Glomerular endothelial cell (primary cell): ENCODE data around the gene C10orf105. TPM values are rescaled to one million over a fixed set of nuclear protein-coding genes. Genes with fewer than 3 reads are reported as not detected.

ENCODE experiments used
- DNase-seq: peaks from one replicate; pipeline ENCODE4 v3.0.0-alpha.2; 2011; ENCODE audit warnings: low read depth, low spot score; ENCODE audit errors: extremely low read depth
- total RNA-seq: library from RNA; depleted of rRNA; stranded (reverse); fragments of >200 nt; gene quantifications from 2 replicates; pipeline ENCODE4 v1.2.3, GENCODE V29; 2015

Gene C10orf105
- total RNA-seq, 1 donor from 2014 or later: not detected

DNA sequence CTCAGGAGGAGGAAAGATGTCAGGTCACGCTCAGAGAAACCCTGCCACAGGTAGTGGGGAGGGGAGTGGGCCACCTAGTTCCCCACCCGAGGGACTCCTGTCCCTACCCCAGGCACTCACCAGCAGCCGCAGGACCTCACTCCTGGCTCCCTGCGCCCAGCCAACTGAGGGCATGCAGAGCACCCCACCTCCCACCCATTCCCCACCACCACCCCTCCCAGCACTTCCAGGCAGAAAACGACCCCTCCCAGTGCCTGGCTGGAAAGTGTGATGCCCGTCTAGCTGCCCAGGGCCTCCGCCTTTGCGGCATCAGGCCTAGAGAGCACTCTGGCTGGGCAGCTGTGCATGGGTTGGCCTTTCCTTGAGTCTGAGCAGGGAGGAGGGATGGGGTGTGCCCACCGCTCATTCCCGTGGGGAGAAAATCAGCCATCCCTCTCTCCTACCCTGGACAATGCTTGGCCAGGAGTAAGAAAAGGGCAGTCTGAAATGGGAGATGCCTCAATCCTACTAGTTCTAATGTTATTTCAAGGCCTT, 1.3 kb downstream of the C10orf105 start:
- DNase-seq: no peak

DNA sequence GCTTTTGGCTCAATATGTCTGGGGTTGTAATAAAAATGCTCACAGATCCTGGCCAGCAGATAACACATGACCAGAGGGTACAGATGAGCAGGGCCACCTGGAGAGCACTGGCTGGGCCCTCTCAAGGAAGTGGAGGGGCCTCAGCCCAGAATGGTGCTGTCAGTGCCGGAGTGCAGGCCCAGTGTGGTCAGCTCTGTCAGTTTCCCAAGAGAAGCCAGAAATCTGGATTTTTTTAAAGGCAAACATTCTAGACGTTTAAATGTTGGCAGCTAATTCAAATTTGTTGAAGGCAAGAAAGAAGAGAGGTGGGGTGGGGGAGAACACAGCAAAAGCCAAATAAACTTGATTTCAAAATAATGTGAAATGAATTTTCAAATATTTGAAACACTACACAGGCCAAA, 2.0 kb downstream of the C10orf105 start:
- DNase-seq: no peak

DNA sequence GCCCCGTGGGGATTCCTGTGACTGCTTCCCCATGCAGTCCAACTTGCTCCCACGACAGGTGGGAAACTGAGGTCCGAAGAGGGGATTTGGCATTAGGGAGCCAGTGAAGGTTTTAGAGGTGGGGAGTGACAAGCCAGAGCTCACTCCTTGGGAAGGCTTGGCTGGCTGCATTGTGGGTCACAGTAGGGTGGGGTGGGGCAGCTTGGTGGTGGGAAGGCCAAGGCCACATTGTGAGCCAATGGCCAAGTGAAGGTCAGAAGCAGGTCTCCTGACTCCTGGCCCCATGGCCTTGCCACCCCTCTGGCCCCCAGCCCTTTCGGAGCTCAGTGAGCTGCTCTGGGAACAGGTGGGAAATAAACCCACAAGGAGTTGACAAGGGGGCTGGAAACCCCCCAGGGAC, 2.5 kb downstream of the C10orf105 start:
- no peak for DNase-seq

DNA sequence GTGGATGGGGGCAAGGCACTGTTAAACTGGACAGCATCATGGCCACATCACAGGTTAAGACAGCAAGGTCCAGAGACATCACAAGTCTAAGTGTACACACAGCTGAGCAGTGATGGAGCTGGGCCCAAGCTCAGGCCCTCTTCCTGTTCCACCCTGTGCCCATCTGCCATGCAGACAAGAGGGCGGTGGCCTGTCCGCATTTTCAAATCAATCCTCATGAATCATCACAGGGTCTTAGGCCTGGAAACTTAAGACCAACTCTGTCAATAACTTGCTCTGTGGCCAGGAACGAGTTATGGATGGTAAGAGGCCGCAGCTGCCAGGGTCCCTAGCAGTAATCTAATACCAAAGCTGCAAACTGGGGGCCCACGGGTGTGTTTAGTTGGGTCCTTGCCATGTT, 3.2 kb downstream of the C10orf105 start:
- no peak for DNase-seq

- DNase-seq: no peak
Observed at GRCh38 chr10:71715860-71716259, 3.7 kb downstream of the C10orf105 start.

DNA sequence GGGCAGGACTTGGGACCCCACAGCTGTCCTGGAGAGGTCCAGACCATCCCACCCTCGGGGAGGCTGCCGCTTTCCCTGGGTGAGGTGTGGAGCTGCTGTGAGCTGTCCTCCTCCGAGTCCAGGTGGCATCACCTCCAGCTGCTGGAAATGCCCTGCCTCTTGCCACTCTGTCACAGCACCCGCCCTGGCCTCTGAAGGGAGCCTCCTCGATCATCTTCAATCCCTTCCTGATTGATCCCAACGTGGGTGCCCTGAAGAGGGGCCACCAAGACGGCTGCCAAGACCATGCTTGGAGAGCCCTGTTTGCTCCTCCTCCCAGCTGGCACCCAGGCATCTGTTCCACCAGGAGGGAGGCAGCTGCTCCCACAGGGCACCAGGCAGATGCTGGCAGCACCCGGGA, 4.6 kb downstream of the C10orf105 start:
- no peak for DNase-seq

DNA sequence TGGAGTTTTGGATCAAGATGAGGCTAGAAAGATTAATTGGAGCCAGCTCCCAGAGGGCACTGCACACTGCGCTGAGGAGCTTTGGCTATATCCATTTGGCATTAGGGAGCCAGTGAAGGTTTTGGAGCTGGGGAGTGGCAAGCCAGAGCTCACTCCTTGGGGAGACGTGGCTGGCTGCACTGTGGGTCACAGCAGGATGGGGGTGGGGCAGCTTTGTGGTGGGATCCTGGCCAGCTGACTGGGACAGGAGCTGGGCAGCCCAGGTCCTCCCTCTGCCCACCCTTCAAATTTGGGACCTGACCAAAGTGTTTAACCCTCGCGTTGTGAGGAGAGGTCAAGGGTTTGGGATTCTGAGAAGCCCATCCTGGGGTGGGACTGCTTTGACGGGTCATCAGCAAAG, 5.0 kb downstream of the C10orf105 start:
- DNase-seq: no peak

DNA sequence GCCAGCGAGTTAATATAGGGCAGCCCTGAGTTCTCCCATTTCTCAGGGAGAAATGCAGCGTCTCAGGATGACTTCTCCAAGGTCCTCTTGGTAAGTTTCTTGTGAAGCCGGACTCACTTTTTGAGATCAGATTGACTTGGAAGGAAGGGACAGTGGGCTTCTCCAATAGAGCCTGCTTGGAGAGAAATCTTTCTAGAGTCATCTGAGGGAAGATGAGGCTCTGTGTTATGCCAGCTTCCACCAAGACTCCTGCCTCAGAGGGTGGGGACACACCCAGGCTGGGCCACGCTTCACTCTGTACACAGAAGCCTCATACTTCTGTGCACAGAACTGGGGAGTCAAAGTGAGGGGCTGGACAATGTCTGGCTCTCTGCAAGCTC, 5.6 kb downstream of the C10orf105 start:
- DNase-seq: no peak

DNA sequence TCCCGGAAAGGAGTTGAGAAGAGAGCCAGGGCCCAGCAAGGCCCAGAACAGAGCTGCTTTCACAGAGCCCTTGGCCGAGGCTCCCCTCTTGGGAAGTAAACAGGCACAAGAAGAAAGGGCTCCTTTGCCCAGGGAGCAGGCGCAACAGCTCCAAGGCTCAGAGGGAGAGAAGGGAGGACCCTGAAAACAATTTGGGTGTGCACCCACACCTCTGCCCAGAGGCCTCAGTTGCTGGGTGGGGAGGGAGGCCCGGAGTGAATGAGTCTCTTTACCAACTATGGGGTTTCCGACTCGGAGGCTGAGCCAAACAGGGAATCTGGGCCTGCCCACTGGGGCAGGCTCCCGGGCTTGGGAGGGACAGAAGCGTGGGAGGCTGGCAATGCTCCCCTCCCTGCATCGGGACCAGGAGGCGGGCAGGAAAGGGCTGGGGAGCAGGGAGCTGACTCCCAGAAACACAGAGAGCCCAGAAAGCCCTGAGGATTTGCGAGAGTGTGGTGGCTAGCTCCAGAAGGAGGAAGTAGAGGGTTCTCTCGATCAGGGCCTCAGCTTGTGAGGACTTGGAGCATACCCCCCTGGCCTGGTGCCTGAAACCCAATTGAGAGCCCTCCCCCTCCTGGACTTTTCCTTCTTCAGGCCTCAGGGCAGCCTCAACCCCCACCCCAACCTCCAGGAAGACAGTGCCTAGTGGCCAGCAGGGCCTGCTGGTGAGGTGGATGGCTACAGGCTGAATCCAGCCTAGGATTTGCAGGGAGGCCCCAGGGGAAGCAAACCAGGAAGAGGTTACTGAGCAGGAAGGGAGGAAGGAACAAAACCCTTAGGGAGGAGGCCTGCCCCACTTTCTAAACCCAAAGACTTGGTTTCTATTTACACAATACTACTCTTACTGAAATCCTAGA, 6.2 kb downstream of the C10orf105 start:
- no peak for DNase-seq

GRCh38 chr10:71712572-71713134, 6.9 kb downstream of the C10orf105 start:
- DNase-seq: no peak

DNA sequence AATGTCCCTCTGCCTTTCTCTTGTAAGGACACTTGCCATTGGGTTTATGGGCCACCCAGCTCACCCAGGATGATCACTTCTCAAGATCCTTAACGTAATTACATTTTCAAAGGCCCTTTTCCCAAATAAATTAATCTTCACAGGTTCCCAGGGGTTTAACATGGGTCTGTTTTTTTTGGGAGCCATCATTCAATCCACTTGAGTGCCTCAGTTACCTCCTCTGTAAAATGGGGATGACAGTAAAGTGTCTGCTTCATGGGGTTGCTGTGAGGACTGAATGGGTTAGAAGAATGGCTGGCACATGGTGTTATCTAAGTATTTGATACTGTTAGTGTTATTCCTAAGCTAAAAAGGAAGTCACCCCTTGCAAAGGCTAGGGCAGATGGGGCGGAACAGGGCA, 7.4 kb downstream of the C10orf105 start:
- DNase-seq: no peak

- no peak for DNase-seq
Observed at GRCh38 chr10:71711052-71711623, 8.4 kb downstream of the C10orf105 start.

DNA sequence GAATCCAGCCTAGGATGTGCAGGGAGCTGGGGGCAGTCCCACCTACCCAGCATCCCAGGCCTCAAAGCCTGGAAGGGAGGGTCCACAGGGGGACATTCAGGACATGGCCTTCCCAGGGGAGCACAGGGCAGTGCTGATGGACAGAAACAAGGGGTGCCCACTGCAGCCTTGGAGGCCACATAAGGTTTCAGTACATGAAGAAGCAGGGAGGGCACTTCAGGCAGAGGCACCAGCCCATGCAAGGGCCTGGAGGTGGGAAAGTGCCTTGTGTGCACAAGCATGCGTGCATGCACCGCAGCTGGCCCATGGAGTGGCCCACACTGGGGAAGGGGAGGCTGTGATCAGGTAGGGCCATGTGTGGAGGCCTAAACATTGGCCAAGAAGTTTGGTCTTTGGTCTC, 9.1 kb downstream of the C10orf105 start:
- DNase-seq: no peak

- no peak for DNase-seq
Observed at GRCh38 chr10:71708897-71709882, 10.4 kb downstream of the C10orf105 start.

DNA sequence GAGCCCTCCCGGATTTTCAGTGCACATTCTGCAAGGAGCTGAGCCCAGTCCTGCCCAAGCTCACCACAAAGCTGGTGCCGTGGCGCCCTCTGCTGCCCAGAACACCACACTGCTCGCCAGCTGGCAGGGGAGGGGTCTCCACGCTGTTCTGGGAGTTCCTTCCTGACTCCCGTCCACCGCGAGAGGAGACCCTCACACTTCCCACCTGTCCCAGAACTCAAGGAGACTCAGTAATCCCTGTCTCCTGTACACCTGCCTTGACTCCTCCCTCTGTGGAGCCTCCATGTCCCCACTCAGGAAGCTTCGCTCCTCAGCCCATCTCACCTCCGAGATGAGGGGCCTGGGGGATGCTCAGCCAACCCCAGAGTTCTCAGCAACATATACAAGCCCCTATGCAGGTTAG, 11.3 kb downstream of the C10orf105 start:
- DNase-seq: no peak

DNA sequence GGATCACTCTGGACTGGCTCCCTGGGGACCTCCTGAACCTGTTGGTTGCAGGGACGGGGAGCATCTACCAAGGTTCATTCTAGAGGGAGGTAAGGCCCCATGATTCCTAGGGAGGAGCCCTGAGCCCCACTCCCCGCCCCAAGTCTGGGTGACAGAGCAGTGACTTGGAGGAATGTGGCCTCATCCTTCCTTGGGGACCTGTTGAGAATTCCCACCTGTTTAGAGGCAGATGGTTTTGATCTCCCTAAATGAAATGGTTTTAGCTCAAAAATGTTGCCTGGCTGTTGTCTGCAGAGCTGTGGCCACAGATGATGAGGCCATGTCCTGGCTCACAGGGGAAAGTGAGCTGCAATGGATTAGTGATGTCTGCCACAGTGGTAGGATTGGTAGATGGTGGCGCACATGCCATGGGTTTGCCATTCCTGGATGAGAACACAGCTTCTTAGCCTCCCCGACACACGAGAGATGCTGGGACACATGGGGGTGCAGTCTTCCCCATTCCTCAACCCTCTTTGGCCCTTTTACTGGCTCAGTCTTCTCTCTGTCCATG, 12.3 kb downstream of the C10orf105 start:
- no peak for DNase-seq

DNA sequence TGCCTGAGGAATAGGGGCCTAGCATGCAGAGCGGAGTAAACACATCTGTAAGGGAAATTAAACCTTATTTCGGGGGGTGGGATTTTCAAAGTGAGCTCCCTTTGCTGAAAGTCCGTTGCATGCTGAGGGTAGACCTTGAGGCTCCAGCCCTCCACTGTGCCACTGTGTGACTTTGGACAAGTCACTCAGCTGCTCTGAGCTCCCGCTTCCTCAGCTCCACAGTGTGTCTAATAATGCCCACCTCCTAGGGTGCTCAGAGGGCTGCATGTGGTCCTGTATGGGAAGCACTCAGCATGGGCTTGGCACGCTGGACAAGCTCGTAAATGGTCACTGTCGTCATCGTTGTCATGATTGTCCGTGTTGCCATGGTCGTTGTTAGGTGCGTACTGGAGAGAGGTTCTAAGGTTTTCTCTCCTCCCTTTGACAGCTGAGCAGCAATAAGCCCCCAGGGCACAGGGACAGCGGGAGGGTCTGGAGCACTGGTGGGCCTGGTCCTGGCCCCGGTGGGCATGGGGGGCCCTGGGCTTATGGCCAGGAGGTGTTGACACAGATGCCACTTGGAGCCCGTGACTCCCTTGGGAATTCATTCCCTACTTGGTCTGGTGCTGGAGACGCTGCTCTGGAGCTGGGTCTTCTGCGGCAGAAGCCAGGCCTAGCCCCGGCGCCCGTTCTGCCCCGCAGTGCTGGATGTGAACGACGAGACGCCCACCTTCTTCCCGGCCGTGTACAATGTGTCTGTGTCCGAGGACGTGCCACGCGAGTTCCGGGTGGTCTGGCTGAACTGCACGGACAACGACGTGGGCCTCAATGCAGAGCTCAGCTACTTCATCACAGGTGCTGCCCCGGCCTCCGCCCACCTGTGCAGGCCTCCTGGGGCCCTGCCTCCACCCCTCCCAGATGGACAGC, 13.1 kb downstream of the C10orf105 start:
- DNase-seq: no peak

DNA sequence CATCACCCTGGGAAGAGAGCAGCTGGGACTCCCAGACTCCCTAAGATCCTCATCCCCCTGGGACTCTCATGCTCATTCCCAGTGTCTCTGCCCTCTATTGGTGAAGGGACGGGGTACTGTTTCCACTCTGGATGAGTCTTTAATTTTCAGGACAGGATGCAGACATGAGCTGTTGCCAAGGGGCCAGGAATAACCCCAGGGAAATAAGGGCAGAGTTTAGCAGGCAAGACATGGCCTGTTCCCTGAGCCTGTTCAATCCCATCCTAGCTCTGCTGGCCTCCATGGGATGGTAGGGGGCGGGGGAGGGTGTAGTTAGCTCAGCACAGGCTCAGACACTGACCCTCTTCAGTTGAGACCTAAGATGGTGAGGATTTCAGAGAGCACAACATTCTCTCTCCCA, 14.0 kb downstream of the C10orf105 start:
- DNase-seq: no peak

DNA sequence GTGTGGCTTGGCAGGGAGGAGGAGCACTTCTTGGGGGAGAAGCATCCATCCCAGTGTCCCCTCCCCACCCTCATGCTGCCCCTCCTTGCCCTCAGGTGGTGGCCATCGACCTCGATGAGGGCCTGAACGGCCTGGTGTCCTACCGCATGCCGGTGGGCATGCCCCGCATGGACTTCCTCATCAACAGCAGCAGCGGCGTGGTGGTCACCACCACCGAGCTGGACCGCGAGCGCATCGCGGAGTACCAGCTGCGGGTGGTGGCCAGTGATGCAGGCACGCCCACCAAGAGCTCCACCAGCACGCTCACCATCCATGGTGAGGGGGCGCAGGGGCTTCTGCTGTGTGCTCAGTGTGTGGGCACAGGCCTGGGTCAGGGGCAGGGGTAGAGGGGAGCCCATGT, 14.8 kb downstream of the C10orf105 start:
- no peak for DNase-seq
